Activated CD8-positive, alpha-beta T cell treated with anti-CD3 and anti-CD28 coated beads for 36 hours (primary cell): ENCODE measurements around the gene CASP8. TPM values are rescaled to one million over a fixed set of nuclear protein-coding genes. Genes with fewer than 3 reads are reported as not detected.

ENCODE experiments used
- ATAC-seq: fragments of 200-7000 bp; cut with Tn5 transposase; one replicate; pipeline ENCODE4 v1.10.0; 2021; ENCODE audit warnings: mild to moderate bottlenecking, moderate library complexity
- CTCF ChIA-PET: fragments of 350-600 bp; sonication (Branson Sonifier 250); formaldehyde crosslinking; loops from one replicate; lab custom pipeline; 2021; ENCODE audit warnings: antibody characterized with exemption; lab: Charles Lee
- POLR2A ChIA-PET: fragments of 350-600 bp; sonication (Branson Sonifier 250); formaldehyde crosslinking; loops from one replicate; lab custom pipeline; 2021; ENCODE audit warnings: antibody characterized with exemption; lab: Charles Lee
- DNase-seq: peaks from one replicate; pipeline ENCODE4 v3.0.0-alpha.2; 2020
- H3K27ac Mint-ChIP-seq: one replicate; pipeline ENCODE4 v1.8.0; 2021; ENCODE audit warnings: mild to moderate bottlenecking, mixed read lengths
- H3K27me3 Mint-ChIP-seq: one replicate; pipeline ENCODE4 v1.8.0; 2021; ENCODE audit warnings: mixed read lengths
- H3K36me3 Mint-ChIP-seq: one replicate; pipeline ENCODE4 v1.8.0; 2021; ENCODE audit warnings: low read depth, mixed read lengths
- H3K4me1 Mint-ChIP-seq: one replicate; pipeline ENCODE4 v1.8.0; 2021; ENCODE audit warnings: low read depth, mixed read lengths
- H3K4me3 Mint-ChIP-seq: one replicate; pipeline ENCODE4 v1.8.0; 2021; ENCODE audit warnings: mild to moderate bottlenecking, moderate library complexity, mixed read lengths
- H3K9me3 Mint-ChIP-seq: one replicate; pipeline ENCODE4 v1.8.0; 2021; ENCODE audit warnings: mixed read lengths
- CTCF ChIP-seq: fragments of 200-600 bp; IDR thresholded peaks from one replicate; pipeline ENCODE4 v1.8.0; 2022; ENCODE audit warnings: antibody characterized with exemption, mild to moderate bottlenecking
- intact Hi-C: fragments of 100-400 bp; cut with micrococcal nuclease; formaldehyde crosslinking; loops from one replicate; pipeline ENCODE4 v1.10.0; 2022
- total RNA-seq, 2 experiments: library from RNA; stranded (reverse); gene quantifications; one replicate each; pipeline ENCODE4 v1.2.3, GENCODE V29; 2021

CASP8 gene
- total RNA-seq, 2 experiments from 2014 or later: 35.2 to 38.4 TPM

GRCh38 chr2:201308914-201309313 is 48.6 kb downstream of the CASP8 start:
- CTCF ChIA-PET: interaction anchor here (1.1 kb wide), 1 partner anchor 10 kb away, joined by 3 read pairs; no protein-coding TSS in a partner anchor
- Mint-ChIP-seq H3K9me3 (peaks cover 8% of the 10 kb centered on the region), H3K4me3 (no peak overlapping the region), H3K36me3 (peaks cover 32% of the 10 kb centered on the region), H3K27ac (no peak overlapping the region), H3K27me3 (no peaks in the 10 kb centered on the region), H3K4me1 (no peaks in the 10 kb centered on the region)
- POLR2A ChIA-PET: no interaction called here
- no peak for ATAC-seq
- intact Hi-C loops: no loop called here
- no peak for TF ChIP-seq CTCF
- DNase-seq: no peak

GRCh38 chr2:201313362-201313761 is 53.0 kb downstream of the CASP8 start:
- H3K9me3 Mint-ChIP-seq: peaks cover 15% of the 10 kb centered on the region

GRCh38 chr2:201319511-201319910 is 59.2 kb downstream of the CASP8 start:
- POLR2A ChIA-PET: no interaction called here
- CTCF ChIA-PET: no interaction called here
- Mint-ChIP-seq H3K9me3 (peaks cover 26% of the 10 kb centered on the region), H3K27me3 (no peaks in the 10 kb centered on the region), H3K27ac (no peak overlapping the region), H3K36me3 (peaks cover 58% of the 10 kb centered on the region), H3K4me3 (no peak overlapping the region), H3K4me1 (no peaks in the 10 kb centered on the region)
- intact Hi-C loops: no loop called here
- ATAC-seq: no peak
- DNase-seq: no peak
- no peak for TF ChIP-seq CTCF

More at GRCh38 chr2:201313362-201313761, 53.0 kb downstream of the CASP8 start:
- peaks cover 40% of the 10 kb centered on the region for H3K36me3 Mint-ChIP-seq
- CTCF ChIA-PET: no interaction called here
- TF ChIP-seq CTCF: no peak
- POLR2A ChIA-PET: no interaction called here
- H3K27me3 Mint-ChIP-seq: no peaks in the 10 kb centered on the region
- DNase-seq (no peak), ATAC-seq (no peak)
- intact Hi-C loops: no loop called here
- H3K4me3 Mint-ChIP-seq: no peak overlapping the region
- H3K4me1 Mint-ChIP-seq: no peaks in the 10 kb centered on the region
- no peak overlapping the region for H3K27ac Mint-ChIP-seq

- no peak overlapping the region for H3K27ac Mint-ChIP-seq
- peaks cover 54% of the 10 kb centered on the region for H3K36me3 Mint-ChIP-seq
- TF ChIP-seq CTCF: no peak
- H3K27me3 Mint-ChIP-seq: no peaks in the 10 kb centered on the region
- no peaks in the 10 kb centered on the region for H3K4me1 Mint-ChIP-seq
- ATAC-seq: no peak
- no peak overlapping the region for H3K4me3 Mint-ChIP-seq
- ChIA-PET POLR2A (no interaction called here), CTCF (interaction anchor here (1.0 kb wide), 1 partner anchor 43 kb away, joined by 3 read pairs; no protein-coding TSS in a partner anchor)
- no peak for DNase-seq
- intact Hi-C loops: no loop called here
- H3K9me3 Mint-ChIP-seq: peaks cover 27% of the 10 kb centered on the region
These were observed 59.9 kb downstream of the CASP8 start for GRCh38 chr2:201320257-201320656.

- H3K27ac Mint-ChIP-seq: no peak overlapping the region
- no peak for TF ChIP-seq CTCF
- ChIA-PET POLR2A (no interaction called here), CTCF (interaction anchor here (1.0 kb wide), 1 partner anchor 43 kb away, joined by 3 read pairs; no protein-coding TSS in a partner anchor)
- ATAC-seq (no peak), DNase-seq (no peak)
- H3K9me3 Mint-ChIP-seq: peaks cover 27% of the 10 kb centered on the region
- H3K4me3 Mint-ChIP-seq: no peak overlapping the region
- H3K27me3 Mint-ChIP-seq: no peaks in the 10 kb centered on the region
- intact Hi-C loops: no loop called here
- H3K4me1 Mint-ChIP-seq: no peaks in the 10 kb centered on the region
- peaks cover 54% of the 10 kb centered on the region for H3K36me3 Mint-ChIP-seq
These were observed 60.4 kb downstream of the CASP8 start for GRCh38 chr2:201320701-201321100.
